ENCODE measurements around the gene PDGFC.

The PDGFC gene

GRCh38 chr4:156732634-156733033 lies 239.0 kb downstream of the PDGFC start:
- no peak for DNase-seq

- DNase-seq: no peak
Measured at GRCh38 chr4:156729416-156729815, 242.2 kb downstream of the PDGFC start.

- no peak for DNase-seq
Measured at GRCh38 chr4:156725257-156725656, 246.3 kb downstream of the PDGFC start.

DNA sequence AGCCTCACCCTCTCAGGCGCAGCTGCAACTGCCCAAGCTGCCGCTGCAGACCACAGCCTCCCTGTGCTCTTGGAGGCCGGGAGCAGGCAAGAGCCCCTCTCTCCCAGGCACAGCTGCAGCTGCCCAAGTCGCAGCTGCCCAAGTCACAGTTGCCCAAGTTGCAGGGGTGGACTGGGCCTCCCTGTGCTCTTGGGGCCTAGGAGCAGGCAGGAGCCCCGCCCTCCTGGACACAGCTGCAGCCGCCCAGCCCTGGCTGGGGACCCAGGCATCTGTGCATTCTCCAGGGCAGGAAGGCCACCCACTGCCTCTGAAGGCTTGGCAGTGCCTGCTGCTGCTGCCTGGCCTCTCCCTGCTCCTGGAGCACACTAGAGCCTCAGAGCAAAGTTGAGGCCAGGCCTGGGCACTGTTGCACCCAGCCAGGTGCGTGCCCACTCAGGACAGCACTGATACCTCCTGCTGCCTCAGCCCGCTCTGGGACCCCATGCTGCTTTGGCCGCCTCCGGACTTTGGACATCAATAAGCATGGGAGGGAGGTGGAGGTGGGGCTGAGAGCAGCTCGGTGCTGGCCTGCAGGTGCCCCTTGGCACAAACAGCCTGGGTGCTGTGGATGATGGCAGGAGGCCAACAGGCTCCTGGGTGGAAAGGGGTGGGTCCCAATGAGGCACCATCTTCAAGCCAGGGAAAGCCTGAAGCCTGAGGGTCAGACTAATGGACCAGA lies 247.5 kb downstream of the PDGFC start:
- DNase-seq: no peak

- no peak for DNase-seq
Measured at GRCh38 chr4:156718226-156718625, 253.4 kb downstream of the PDGFC start.

DNA sequence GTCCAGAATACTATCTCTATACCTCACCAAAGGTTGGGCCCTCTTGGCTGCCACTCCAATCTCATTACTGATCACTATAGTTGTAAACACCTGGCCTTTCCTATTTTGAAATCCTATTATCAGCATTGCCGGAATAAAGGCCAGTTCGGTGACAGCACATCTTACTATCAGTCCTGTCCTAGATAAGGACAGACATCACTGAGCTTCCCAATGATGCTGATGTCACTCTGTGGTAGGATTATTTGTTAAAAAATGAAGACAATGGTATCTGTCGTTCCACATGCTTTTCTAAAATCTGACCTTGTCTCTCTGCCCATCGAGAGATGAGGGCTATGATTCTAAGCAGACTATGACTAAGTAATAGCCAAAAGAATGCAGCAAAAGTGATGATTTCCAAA lies 260.4 kb downstream of the PDGFC start:
- DNase-seq: no peak
